ENCODE measurements around the gene PSAP.

GRCh38 chr10:71821909-71822763, 28.9 kb downstream of the PSAP start:
- TF ChIP-seq CTCF (IDR thresholded peaks at IDR 0.05) = no peak
- TF ChIP-seq POLR2A (IDR thresholded peaks at IDR 0.05) = no peak

All from body of pancreas (tissue), 4 donors.